Activated T-helper 1 cell treated with anti-CD3 and anti-CD28 coated beads, Interleukin-12 subunit alpha, Interleukin-12 subunit beta, Interleukin-2, Interleukin-4 antibody, amounts not matched to agents 30 ng/mL and 10 ng/mL and 1 ng/mL, durations not matched to agents 14 hours and 24 hours and 36 hours (primary cell): ENCODE results near the gene ZNF197. TPM values are rescaled to one million over a fixed set of nuclear protein-coding genes. Genes with fewer than 3 reads are reported as not detected.
A peak's percentile ranks its signal among the peaks of the same experiment; 100 is the strongest.
"Not testable (repeated sequence)": the region's sequence is repeated elsewhere in the genome, so short reads cannot be mapped to it uniquely, and the experiment has no call there.

Experiments used
- DNase-seq: peaks from one replicate; pipeline ENCODE4 v3.0.0; 2021; ENCODE audit warnings: low spot score
- H3K27ac Mint-ChIP-seq: one replicate; pipeline ENCODE4 v1.8.0; 2021; ENCODE audit warnings: mild to moderate bottlenecking, mixed read lengths
- H3K27me3 Mint-ChIP-seq: one replicate; pipeline ENCODE4 v1.8.0; 2022; ENCODE audit warnings: mild to moderate bottlenecking, moderate library complexity, mixed read lengths; ENCODE audit not compliant: insufficient read depth
- H3K36me3 Mint-ChIP-seq: one replicate; pipeline ENCODE4 v1.8.0; 2021; ENCODE audit warnings: low read depth, mixed read lengths
- H3K4me1 Mint-ChIP-seq: one replicate; pipeline ENCODE4 v1.8.0; 2021; ENCODE audit warnings: low read depth, mixed read lengths
- H3K4me3 Mint-ChIP-seq: one replicate; pipeline ENCODE4 v1.8.0; 2021; ENCODE audit warnings: mild to moderate bottlenecking, moderate library complexity, mixed read lengths
- H3K9me3 Mint-ChIP-seq: one replicate; pipeline ENCODE4 v1.8.0; 2021; ENCODE audit warnings: mixed read lengths
- intact Hi-C: fragments of 100-400 bp; cut with micrococcal nuclease; formaldehyde crosslinking; loops from one replicate; pipeline ENCODE4 v1.15.1; 2024
- total RNA-seq: library from RNA; stranded (reverse); gene quantifications from 2 replicates; pipeline ENCODE4 v1.2.3, GENCODE V29; 2022

The ZNF197 gene
- total RNA-seq, 1 donor from 2014 or later = 12.0 TPM

- H3K27ac Mint-ChIP-seq, H3K27me3 Mint-ChIP-seq, H3K36me3 Mint-ChIP-seq, H3K4me1 Mint-ChIP-seq, H3K4me3 Mint-ChIP-seq, DNase-seq, intact Hi-C loops: not testable (repeated sequence)
- H3K9me3 Mint-ChIP-seq = peaks cover 37% of the 10 kb centered on the region
These were observed 48.6 kb downstream of the ZNF197 start for GRCh38 chr3:44673466-44673865.

- intact Hi-C loops = no loop called here
- Mint-ChIP-seq H3K27me3 (no peaks in the 10 kb centered on the region), H3K4me3 (no peak overlapping the region), H3K27ac (no peak overlapping the region), H3K9me3 (peaks cover 30% of the 10 kb centered on the region), H3K4me1 (no peaks in the 10 kb centered on the region), H3K36me3 (peaks cover 2% of the 10 kb centered on the region)
- DNase-seq = no peak
These were observed 49.4 kb downstream of the ZNF197 start for GRCh38 chr3:44674211-44674610.

- H3K27me3 Mint-ChIP-seq = no peaks in the 10 kb centered on the region
- H3K9me3 Mint-ChIP-seq = peaks cover 38% of the 10 kb centered on the region
- H3K36me3 Mint-ChIP-seq = no peaks in the 10 kb centered on the region
- H3K4me3 Mint-ChIP-seq = no peak overlapping the region
- no peaks in the 10 kb centered on the region for H3K4me1 Mint-ChIP-seq
- DNase-seq = no peak
- no peak overlapping the region for H3K27ac Mint-ChIP-seq
- intact Hi-C loops = no loop called here
These were observed 53.8 kb downstream of the ZNF197 start for GRCh38 chr3:44678480-44679116.

- no peak for DNase-seq
- Mint-ChIP-seq H3K27ac (no peak overlapping the region), H3K27me3 (peaks cover 6% of the 10 kb centered on the region), H3K9me3 (peaks cover 43% of the 10 kb centered on the region), H3K4me3 (no peak overlapping the region), H3K4me1 (peaks cover 12% of the 10 kb centered on the region), H3K36me3 (peaks cover 4% of the 10 kb centered on the region)
- intact Hi-C loops = no loop called here
These were observed 56.2 kb downstream of the ZNF197 start for GRCh38 chr3:44680921-44681455.

GRCh38 chr3:44682182-44682896, 57.5 kb downstream of the ZNF197 start:
- intact Hi-C loops = no loop called here
- H3K36me3 Mint-ChIP-seq = peaks cover 4% of the 10 kb centered on the region
- H3K9me3 Mint-ChIP-seq = peaks cover 53% of the 10 kb centered on the region
- H3K4me1 Mint-ChIP-seq = peaks cover 12% of the 10 kb centered on the region
- no peak overlapping the region for H3K27ac Mint-ChIP-seq
- no peak for DNase-seq
- no peak overlapping the region for H3K4me3 Mint-ChIP-seq
- H3K27me3 Mint-ChIP-seq = peaks cover 6% of the 10 kb centered on the region

- Mint-ChIP-seq H3K27ac (no peak overlapping the region), H3K9me3 (peaks cover 71% of the 10 kb centered on the region), H3K4me1 (peaks cover 12% of the 10 kb centered on the region), H3K36me3 (peaks cover 4% of the 10 kb centered on the region), H3K27me3 (peaks cover 8% of the 10 kb centered on the region), H3K4me3 (peak overlapping the region; percentile 82)
- intact Hi-C loops = loop anchor here (2.0 kb wide), 1 partner anchor 60 kb away; the partner anchor contains the start of gene ZNF197
- peak; percentile 16 for DNase-seq
These were observed 60.4 kb downstream of the ZNF197 start for GRCh38 chr3:44685128-44685800.

GRCh38 chr3:44687898-44688297, 63.1 kb downstream of the ZNF197 start:
- peaks cover 64% of the 10 kb centered on the region for H3K9me3 Mint-ChIP-seq
- no peak overlapping the region for H3K4me3 Mint-ChIP-seq
- no peak overlapping the region for H3K27ac Mint-ChIP-seq
- H3K27me3 Mint-ChIP-seq = peaks cover 8% of the 10 kb centered on the region
- no peak for DNase-seq
- intact Hi-C loops = no loop called here
- peaks cover 4% of the 10 kb centered on the region for H3K36me3 Mint-ChIP-seq
- peaks cover 12% of the 10 kb centered on the region for H3K4me1 Mint-ChIP-seq

Other genes starting within 250 kb of the ZNF197 start
- 18.7 and 19.3 TPM in 2 replicates for gene ZNF445, start 147.4 kb upstream of the ZNF197 start, total RNA-seq
- gene ZKSCAN7, start 69.8 kb upstream of the ZNF197 start, total RNA-seq = 0.73 and 0.80 TPM in 2 replicates
- gene ZNF660, start 40.1 kb upstream of the ZNF197 start, total RNA-seq = 0.21 TPM in 1 of 2 replicates, not detected in the other
- 4.8 and 5.5 TPM in 2 replicates for gene ZNF35, start 23.7 kb downstream of the ZNF197 start, total RNA-seq
- 0.54 and 0.73 TPM in 2 replicates for gene ZNF502, start 87.6 kb downstream of the ZNF197 start, total RNA-seq
- 1.5 and 1.6 TPM in 2 replicates for gene ZNF501, start 104.6 kb downstream of the ZNF197 start, total RNA-seq
- gene KIAA1143, start 136.6 kb downstream of the ZNF197 start, total RNA-seq = 39.2 and 40.4 TPM in 2 replicates
- gene KIF15, start 136.8 kb downstream of the ZNF197 start, total RNA-seq = 23.2 and 25.5 TPM in 2 replicates
- 8.6 and 10.0 TPM in 2 replicates for gene TMEM42, start 236.9 kb downstream of the ZNF197 start, total RNA-seq
- not detected in 2 replicates for gene TGM4, start 249.6 kb downstream of the ZNF197 start, total RNA-seq